MV-4-11 (cell line): Measurements from ENCODE around the gene CCDC183.
"Not testable (repeated sequence)": the region's sequence is repeated elsewhere in the genome, so short reads cannot be mapped to it uniquely, and the experiment has no call there.

Source experiments
- DNase-seq: peaks from one replicate; lab custom pipeline; 2025; lab: John Stamatoyannopoulos, UW

The CCDC183 gene

GRCh38 chr9:136796238-136796774, at the start of gene CCDC183:
TSS of gene CCDC183 (plus strand) at chr9:136796338. CDS start at chr9:136796398, 60 bp downstream.
- no peak for DNase-seq

GRCh38 chr9:136746621-136747020, 49.5 kb upstream of the CCDC183 start:
- no peak for DNase-seq

- no peak for DNase-seq
Observed at GRCh38 chr9:136747161-136748060, 48.7 kb upstream of the CCDC183 start.

- no peak for DNase-seq
Observed at GRCh38 chr9:136748201-136748600, 47.9 kb upstream of the CCDC183 start, which contains the start of gene LCN6. TSS of gene LCN6 (minus strand) at chr9:136748525. CDS start at chr9:136748483, 42 bp downstream.

GRCh38 chr9:136748666-136749611, 47.2 kb upstream of the CCDC183 start:
- no peak for DNase-seq

GRCh38 chr9:136750526-136750925, 45.6 kb upstream of the CCDC183 start:
- DNase-seq = no peak

- DNase-seq = no peak
Observed at GRCh38 chr9:136751244-136751643, 44.9 kb upstream of the CCDC183 start.

- no peak for DNase-seq
Observed at GRCh38 chr9:136751814-136752213, 44.3 kb upstream of the CCDC183 start.

- no peak for DNase-seq
Observed at GRCh38 chr9:136753371-136754058, 42.6 kb upstream of the CCDC183 start.

GRCh38 chr9:136754059-136754572, 42.0 kb upstream of the CCDC183 start:
- no peak for DNase-seq

- no peak for DNase-seq
Observed at GRCh38 chr9:136754626-136755301, 41.4 kb upstream of the CCDC183 start.

GRCh38 chr9:136755302-136756133, 40.6 kb upstream of the CCDC183 start:
- DNase-seq = not testable (repeated sequence)

GRCh38 chr9:136756134-136756438, 40.1 kb upstream of the CCDC183 start:
- no peak for DNase-seq

GRCh38 chr9:136756836-136757235, 39.3 kb upstream of the CCDC183 start:
- DNase-seq = no peak

- no peak for DNase-seq
Observed at GRCh38 chr9:136757328-136757727, 38.8 kb upstream of the CCDC183 start.

GRCh38 chr9:136757751-136758140, 38.4 kb upstream of the CCDC183 start:
- no peak for DNase-seq

GRCh38 chr9:136759001-136759400, 37.1 kb upstream of the CCDC183 start:
- no peak for DNase-seq

GRCh38 chr9:136759436-136760325, 36.5 kb upstream of the CCDC183 start:
- no peak for DNase-seq

GRCh38 chr9:136760424-136760823, 35.7 kb upstream of the CCDC183 start:
- DNase-seq = no peak
